ENCODE results near the gene RERGL. TPM values are rescaled to one million over a fixed set of nuclear protein-coding genes. Genes with fewer than 3 reads are reported as not detected.

RERGL gene
- not detected in 2 replicates for total RNA-seq (2022)
- not detected for Bru-seq, nascent RNA
- BruChase-seq, experiment 1, labeled RNA remaining after a 2-hour chase: not detected
- BruChase-seq, experiment 2, labeled RNA remaining after a 6-hour chase: not detected
- long read RNA-seq: 0 reads

- TF ChIP-seq, protein P1, sequence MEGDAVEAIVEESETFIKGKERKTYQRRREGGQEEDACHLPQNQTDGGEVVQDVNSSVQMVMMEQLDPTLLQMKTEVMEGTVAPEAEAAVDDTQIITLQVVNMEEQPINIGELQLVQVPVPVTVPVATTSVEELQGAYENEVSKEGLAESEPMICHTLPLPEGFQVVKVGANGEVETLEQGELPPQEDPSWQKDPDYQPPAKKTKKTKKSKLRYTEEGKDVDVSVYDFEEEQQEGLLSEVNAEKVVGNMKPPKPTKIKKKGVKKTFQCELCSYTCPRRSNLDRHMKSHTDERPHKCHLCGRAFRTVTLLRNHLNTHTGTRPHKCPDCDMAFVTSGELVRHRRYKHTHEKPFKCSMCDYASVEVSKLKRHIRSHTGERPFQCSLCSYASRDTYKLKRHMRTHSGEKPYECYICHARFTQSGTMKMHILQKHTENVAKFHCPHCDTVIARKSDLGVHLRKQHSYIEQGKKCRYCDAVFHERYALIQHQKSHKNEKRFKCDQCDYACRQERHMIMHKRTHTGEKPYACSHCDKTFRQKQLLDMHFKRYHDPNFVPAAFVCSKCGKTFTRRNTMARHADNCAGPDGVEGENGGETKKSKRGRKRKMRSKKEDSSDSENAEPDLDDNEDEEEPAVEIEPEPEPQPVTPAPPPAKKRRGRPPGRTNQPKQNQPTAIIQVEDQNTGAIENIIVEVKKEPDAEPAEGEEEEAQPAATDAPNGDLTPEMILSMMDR (IDR thresholded peaks at IDR 0.05; ENCODE audit: insufficient read depth in 1 of 2, low read depth in 1 of 2, low read length in 1 of 2, severe bottlenecking in 1 of 2, unreplicated experiment in 1 of 2): no peak
- intact Hi-C loops (cut with micrococcal nuclease; ENCODE audit: unreplicated experiment): no loop called here
- no peak within 1 kb of the TSS for H3K4me3 ChIP-seq (ENCODE audit: low read depth, low read length)
- no peaks in the 10 kb centered on the region for H3K27me3 Mint-ChIP-seq (ENCODE audit: insufficient read depth, unreplicated experiment)
- H3K36me3 ChIP-seq (ENCODE audit: control insufficient read depth, insufficient read depth, low read length): no peaks in the 10 kb centered on the region
- BruUV-seq (replicated peaks): no TSS peak
- H3K27me3 ChIP-seq (replicated peaks; ENCODE audit: control insufficient read depth, insufficient read depth, low read length): no peaks in the 10 kb centered on the region
- no peaks in the 10 kb centered on the region for H3K4me1 ChIP-seq
- CTCF ChIA-PET: no interaction called here
- H3K27ac Mint-ChIP-seq (ENCODE audit: unreplicated experiment): no peak within 1 kb of the TSS
- H3K9me3 ChIP-seq: no peaks in the 10 kb centered on the region
- peaks cover 13% of the 10 kb centered on the region for H3K9me3 Mint-ChIP-seq (ENCODE audit: unreplicated experiment)
- no peak within 1 kb of the TSS for H3K4me3 Mint-ChIP-seq (ENCODE audit: unreplicated experiment)
- DNase-seq: no peak
- POLR2A ChIA-PET: no interaction called here
- no peaks in the 10 kb centered on the region for H3K4me1 Mint-ChIP-seq (ENCODE audit: low read depth, unreplicated experiment)
- H3K36me3 Mint-ChIP-seq (ENCODE audit: insufficient read depth, unreplicated experiment): no peaks in the 10 kb centered on the region
Observed at GRCh38 chr12:18090093-18090492, at the start of gene RERGL. Gene RERGL (minus strand): TSS chr12:18090193. CDS start chr12:18090140, 53 bp downstream.

DNA sequence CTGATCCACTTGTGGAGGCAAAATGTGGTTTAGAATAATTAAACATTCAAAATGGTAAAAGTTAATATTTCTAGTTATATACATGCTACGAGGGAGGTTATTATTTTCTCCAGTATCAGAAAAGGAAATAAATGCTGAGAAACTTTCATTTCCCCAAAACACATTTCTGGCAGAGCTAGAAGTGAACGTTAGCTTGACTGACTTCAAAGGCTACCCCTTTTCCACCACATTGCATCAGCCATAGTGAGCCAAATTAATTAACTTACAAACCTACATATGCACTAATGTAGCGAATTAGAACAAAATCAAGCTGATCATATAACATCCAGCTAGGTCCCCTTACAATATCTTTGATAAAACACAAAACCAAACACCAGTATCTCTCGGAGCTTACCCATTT is 49.3 kb upstream of the RERGL start:
- Mint-ChIP-seq H3K4me1 (ENCODE audit: low read depth, unreplicated experiment) (no peaks in the 10 kb centered on the region), H3K27me3 (ENCODE audit: insufficient read depth, unreplicated experiment) (peaks cover 3% of the 10 kb centered on the region), H3K36me3 (ENCODE audit: insufficient read depth, unreplicated experiment) (no peaks in the 10 kb centered on the region), H3K9me3 (ENCODE audit: unreplicated experiment) (no peaks in the 10 kb centered on the region), H3K27ac (ENCODE audit: unreplicated experiment) (no peak overlapping the region), H3K4me3 (ENCODE audit: unreplicated experiment) (no peak overlapping the region)
- H3K4me1 ChIP-seq: no peaks in the 10 kb centered on the region
- intact Hi-C loops (cut with micrococcal nuclease; ENCODE audit: unreplicated experiment): no loop called here
- POLR2A ChIA-PET: no interaction called here
- H3K9me3 ChIP-seq: no peaks in the 10 kb centered on the region
- CTCF ChIA-PET: interaction anchor here (1.5 to 1.6 kb wide), 2 partner anchors 85 to 181 kb away, joined by 4 read pairs; no protein-coding TSS in a partner anchor
- BruUV-seq (replicated peaks): no TSS peak
- no peak for DNase-seq
- H3K4me3 ChIP-seq (ENCODE audit: low read depth, low read length): no peak overlapping the region
- H3K36me3 ChIP-seq (ENCODE audit: control insufficient read depth, insufficient read depth, low read length): no peaks in the 10 kb centered on the region
- TF ChIP-seq, protein P1 (IDR thresholded peaks at IDR 0.05; ENCODE audit: insufficient read depth in 1 of 2, low read depth in 1 of 2, low read length in 1 of 2, severe bottlenecking in 1 of 2, unreplicated experiment in 1 of 2): no peak
- no peaks in the 10 kb centered on the region for H3K27me3 ChIP-seq (replicated peaks; ENCODE audit: control insufficient read depth, insufficient read depth, low read length)

DNA sequence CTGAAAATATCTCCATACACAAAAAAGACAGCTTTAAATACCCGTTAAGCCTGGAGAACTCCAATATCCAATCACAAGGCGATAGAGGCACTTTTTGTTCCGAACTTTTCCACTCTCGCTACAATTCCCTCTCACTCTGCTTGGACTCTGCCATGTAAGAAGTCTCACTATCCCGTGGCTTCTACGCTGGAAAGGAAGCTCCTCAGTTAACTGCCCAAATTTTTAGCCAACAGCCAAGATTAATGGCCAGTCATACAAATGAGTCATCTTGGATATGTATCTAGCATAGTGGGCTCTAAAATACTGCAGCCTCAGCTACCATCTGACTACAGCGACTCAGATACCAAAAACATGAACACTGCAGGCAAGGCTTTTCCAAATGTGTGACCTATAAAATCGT is 45.5 kb upstream of the RERGL start:
- POLR2A ChIA-PET: no interaction called here
- Mint-ChIP-seq H3K36me3 (ENCODE audit: insufficient read depth, unreplicated experiment) (no peaks in the 10 kb centered on the region), H3K4me1 (ENCODE audit: low read depth, unreplicated experiment) (no peaks in the 10 kb centered on the region), H3K27ac (ENCODE audit: unreplicated experiment) (no peak overlapping the region), H3K9me3 (ENCODE audit: unreplicated experiment) (no peaks in the 10 kb centered on the region), H3K27me3 (ENCODE audit: insufficient read depth, unreplicated experiment) (peaks cover 7% of the 10 kb centered on the region), H3K4me3 (ENCODE audit: unreplicated experiment) (no peak overlapping the region)
- Histone ChIP-seq H3K27me3 (replicated peaks; ENCODE audit: control insufficient read depth, insufficient read depth, low read length) (no peaks in the 10 kb centered on the region), H3K9me3 (no peaks in the 10 kb centered on the region), H3K4me1 (no peaks in the 10 kb centered on the region), H3K36me3 (ENCODE audit: control insufficient read depth, insufficient read depth, low read length) (no peaks in the 10 kb centered on the region), H3K4me3 (ENCODE audit: low read depth, low read length) (no peak overlapping the region)
- intact Hi-C loops (cut with micrococcal nuclease; ENCODE audit: unreplicated experiment): no loop called here
- BruUV-seq (replicated peaks): no TSS peak
- TF ChIP-seq, protein P1 (IDR thresholded peaks at IDR 0.05; ENCODE audit: insufficient read depth in 1 of 2, low read depth in 1 of 2, low read length in 1 of 2, severe bottlenecking in 1 of 2, unreplicated experiment in 1 of 2): no peak
- CTCF ChIA-PET: interaction anchor here (2.0 kb wide), 1 partner anchor 90 kb away, joined by 5 read pairs; no protein-coding TSS in a partner anchor
- no peak for DNase-seq
